Prostate gland (tissue), 2 donors: Measurements from ENCODE around the gene ZC2HC1B. TPM values are rescaled to one million over a fixed set of nuclear protein-coding genes. Genes with fewer than 3 reads are reported as not detected.

ENCODE experiments used
- DNase-seq: peaks from one replicate; pipeline ENCODE4 v3.0.0-alpha.2; 2019; ENCODE audit warnings: low spot score
- H3K27ac ChIP-seq, 2 donors: fragments of 200-600 bp; sonication (generic); 2 replicates each; pipeline ENCODE4 v1.5.1; 2017 to 2019
- H3K27me3 ChIP-seq: fragments of 200-600 bp; sonication (generic); replicated peaks from 2 replicates; pipeline ENCODE4 v1.5.1; 2019; ENCODE audit not compliant: insufficient read depth
- H3K36me3 ChIP-seq, 2 donors: fragments of 200-600 bp; sonication (generic); 1 replicate in 1 of 2; 2 replicates in 1 of 2; pipeline versions ENCODE4 v1.5.1 to v1.8.1; 2017 to 2019
- H3K4me1 ChIP-seq: fragments of 200-600 bp; sonication (generic); replicated peaks from 2 replicates; pipeline ENCODE4 v1.5.1; 2019
- H3K4me3 ChIP-seq, 2 donors: fragments of 200-600 bp; sonication (generic); 2 replicates each; pipeline ENCODE4 v1.5.1; 2017 to 2019
- H3K9me3 ChIP-seq: fragments of 200-600 bp; sonication (generic); 2 replicates; pipeline ENCODE4 v1.5.1; 2017
- CTCF ChIP-seq, 4 experiments: fragments of 200-600 bp in 2 of 4; fragments of 450-650 bp in 2 of 4; sonication (generic) in 2 of 4; IDR thresholded peaks; 1 replicate in 3 of 4; 2 replicates in 1 of 4; pipeline ENCODE4 v1.5.1; 2016 to 2019; ENCODE audit warnings: antibody characterized with exemption in 4 of 4, mild to moderate bottlenecking in 2 of 4, moderate library complexity in 2 of 4
- POLR2A ChIP-seq: fragments of 450-650 bp; IDR thresholded peaks from one replicate; pipeline ENCODE4 v1.6.1; 2016; ENCODE audit warnings: antibody characterized with exemption, mild to moderate bottlenecking
- POLR2AphosphoS5 ChIP-seq: sonication (generic); formaldehyde crosslinking; IDR thresholded peaks from one replicate; pipeline ENCODE4 v1.6.1; 2017; ENCODE audit warnings: antibody characterized with exemption
- WGBS: methylation state at CpG from one replicate; pipeline ENCODE4 v1.1.5; 2018; 5-methylcytosine and 5-hydroxymethylcytosine counted together
- intact Hi-C: fragments of 100-400 bp; cut with DNase I; formaldehyde crosslinking; loops from one replicate; pipeline ENCODE4 v1.14.2; 2022
- total RNA-seq, 2 donors: library from RNA; depleted of rRNA; stranded (reverse); fragments of >200 nt; gene quantifications; one replicate each; pipeline ENCODE4 v1.1.0, GENCODE V29; 2016

The ZC2HC1B gene
- total RNA-seq, 2 donors from 2014 or later = 2.0 TPM; not detected in 1

- H3K27ac ChIP-seq = no peak overlapping the region
- no peaks in the 10 kb centered on the region for H3K4me1 ChIP-seq
- H3K4me3 ChIP-seq = no peak overlapping the region
- H3K9me3 ChIP-seq = no peaks in the 10 kb centered on the region
- WGBS = 73% methylated on average over 5 of the region's 5 CpGs
- TF ChIP-seq CTCF (IDR thresholded peaks at IDR 0.05) = no peak
- no peak for TF ChIP-seq POLR2A
- no peak for TF ChIP-seq POLR2AphosphoS5
- intact Hi-C loops = no loop called here
- H3K27me3 ChIP-seq = no peaks in the 10 kb centered on the region
- H3K36me3 ChIP-seq = no peaks in the 10 kb centered on the region
- no peak for DNase-seq
These were observed 103.6 kb downstream of the ZC2HC1B start for GRCh38 chr6:143967706-143968376.

GRCh38 chr6:143969077-143969476, 104.8 kb downstream of the ZC2HC1B start:
- H3K4me1 ChIP-seq = no peaks in the 10 kb centered on the region
- intact Hi-C loops = no loop called here
- H3K4me3 ChIP-seq = no peak overlapping the region
- WGBS = 62% methylated on average over 2 of the region's 2 CpGs
- TF ChIP-seq POLR2AphosphoS5 (no peak), POLR2A (no peak), CTCF (IDR thresholded peaks at IDR 0.05) (no peak)
- no peaks in the 10 kb centered on the region for H3K27me3 ChIP-seq
- H3K36me3 ChIP-seq = no peaks in the 10 kb centered on the region
- no peaks in the 10 kb centered on the region for H3K9me3 ChIP-seq
- no peak for DNase-seq
- H3K27ac ChIP-seq = no peak overlapping the region

GRCh38 chr6:143970456-143971218, 106.4 kb downstream of the ZC2HC1B start:
- no peak for TF ChIP-seq POLR2A
- no peak for TF ChIP-seq CTCF (IDR thresholded peaks at IDR 0.05)
- Histone ChIP-seq H3K4me1 (no peaks in the 10 kb centered on the region), H3K27me3 (no peaks in the 10 kb centered on the region), H3K36me3 (no peaks in the 10 kb centered on the region), H3K9me3 (no peaks in the 10 kb centered on the region), H3K4me3 (no peak overlapping the region), H3K27ac (no peak overlapping the region)
- intact Hi-C loops = no loop called here
- 58% methylated on average over 6 of the region's 6 CpGs for WGBS
- DNase-seq = no peak

- 55% methylated on average over 4 of the region's 4 CpGs for WGBS
- TF ChIP-seq POLR2AphosphoS5 (no peak), CTCF (IDR thresholded peaks at IDR 0.05) (no peak), POLR2A (no peak)
- no peaks in the 10 kb centered on the region for H3K4me1 ChIP-seq
- intact Hi-C loops = no loop called here
- H3K27ac ChIP-seq = no peak overlapping the region
- no peaks in the 10 kb centered on the region for H3K27me3 ChIP-seq
- no peaks in the 10 kb centered on the region for H3K36me3 ChIP-seq
- no peaks in the 10 kb centered on the region for H3K9me3 ChIP-seq
- H3K4me3 ChIP-seq = no peak overlapping the region
- no peak for DNase-seq
These were observed 107.4 kb downstream of the ZC2HC1B start for GRCh38 chr6:143971482-143972205.
